ENCODE results near the gene CDC40.
"Not testable (repeated sequence)": the region's sequence is repeated elsewhere in the genome, so short reads cannot be mapped to it uniquely, and the experiment has no call there.

The CDC40 gene

DNA sequence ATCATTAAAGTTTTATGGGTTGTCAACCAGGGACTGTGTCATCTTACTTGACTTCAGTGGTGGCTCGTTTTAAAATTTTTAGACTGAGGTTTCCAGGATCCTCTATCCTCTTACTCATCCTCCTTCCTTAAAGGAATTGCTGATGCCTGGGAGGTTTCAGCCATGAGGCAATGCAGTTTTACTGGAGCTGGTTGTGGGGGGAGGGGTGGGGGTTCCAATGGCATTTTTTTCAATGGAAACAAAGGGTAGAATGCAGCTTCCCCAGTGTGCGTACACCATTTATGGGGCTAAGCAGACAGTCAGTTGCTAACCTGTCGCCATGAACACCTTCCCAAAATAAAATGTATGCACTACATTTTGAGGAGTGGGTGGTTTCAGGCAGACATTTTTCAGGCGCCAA, 89.9 kb downstream of the CDC40 start:
- H3K36me3 ChIP-seq (ENCODE audit: insufficient read depth, low read length): no peaks in the 10 kb centered on the region

DNA sequence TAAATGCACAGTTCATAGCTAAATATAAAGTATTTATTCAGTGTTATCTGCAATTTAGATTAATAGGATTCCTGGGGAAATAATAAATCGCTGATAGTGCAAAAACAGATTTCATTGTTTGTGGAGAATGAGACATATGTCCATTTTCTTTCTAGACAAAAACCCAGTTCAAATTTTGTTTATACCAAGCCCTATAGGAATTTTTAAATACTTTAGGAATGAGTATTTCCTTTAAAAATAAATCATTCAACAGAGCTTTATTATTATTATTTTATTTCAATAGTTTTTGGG, 91.5 kb downstream of the CDC40 start:
- Histone ChIP-seq H3K27me3 (ENCODE audit: insufficient read depth, low read length) (no peaks in the 10 kb centered on the region), H3K9me3 (ENCODE audit: insufficient read depth, low read depth, low read length) (no peaks in the 10 kb centered on the region; the same call in 1 of the 2 replicates), H3K4me1 (ENCODE audit: insufficient read depth, low read length) (peaks cover 21% of the 10 kb centered on the region), H3K27ac (ENCODE audit: low read depth, low read length) (no peak overlapping the region), H3K9ac (ENCODE audit: low read depth, low read length) (no peak overlapping the region), H3K36me3 (ENCODE audit: insufficient read depth, low read length) (no peaks in the 10 kb centered on the region), H3K4me3 (ENCODE audit: low read length) (no peak overlapping the region)
- no CpG with 5 or more reads among the region's 1 CpG for WGBS

More for the DNA sequence above, 89.9 kb downstream of the CDC40 start:
- peak overlapping the region; percentile 87 for H3K27ac ChIP-seq (ENCODE audit: low read depth, low read length)
- WGBS: 43% methylated on average over 4 of the region's 4 CpGs
- peak overlapping the region; percentile 65 for H3K9ac ChIP-seq (ENCODE audit: low read depth, low read length)
- H3K27me3 ChIP-seq (ENCODE audit: insufficient read depth, low read length): no peaks in the 10 kb centered on the region
- H3K4me1 ChIP-seq (ENCODE audit: insufficient read depth, low read length): peaks cover 16% of the 10 kb centered on the region
- peak overlapping the region; percentile 29; the same call in 1 of the 2 replicates for H3K4me3 ChIP-seq (ENCODE audit: low read length)
- H3K9me3 ChIP-seq (ENCODE audit: insufficient read depth, low read depth, low read length): no peaks in the 10 kb centered on the region; the same call in 1 of the 2 replicates

DNA sequence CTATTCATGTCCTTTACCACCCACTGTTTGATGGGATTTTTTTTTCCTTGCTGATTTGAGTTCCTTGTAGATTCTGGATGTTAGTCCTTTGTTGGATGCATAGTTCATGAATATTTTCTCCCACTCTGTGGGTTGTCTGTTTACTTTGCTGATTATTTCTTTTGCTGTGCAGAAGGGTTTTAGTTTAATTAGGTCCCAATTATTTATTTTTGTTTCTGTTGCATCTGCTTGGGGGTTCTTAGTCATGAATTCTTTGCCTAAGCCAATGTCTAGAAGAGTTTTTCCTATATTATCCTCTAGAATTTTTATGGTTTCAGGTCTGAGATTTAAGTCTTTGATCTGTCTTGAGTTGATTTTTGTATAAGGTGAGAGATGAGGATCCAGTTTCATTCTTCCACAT, 92.6 kb downstream of the CDC40 start:
- not testable (repeated sequence) for H3K36me3 ChIP-seq (ENCODE audit: insufficient read depth, low read length); H3K9me3 ChIP-seq (ENCODE audit: insufficient read depth, low read depth, low read length); H3K9ac ChIP-seq (ENCODE audit: low read depth, low read length); H3K27ac ChIP-seq (ENCODE audit: low read depth, low read length); H3K27me3 ChIP-seq (ENCODE audit: insufficient read depth, low read length); H3K4me3 ChIP-seq (ENCODE audit: low read length)
- H3K4me1 ChIP-seq (ENCODE audit: insufficient read depth, low read length): peaks cover 24% of the 10 kb centered on the region

DNA sequence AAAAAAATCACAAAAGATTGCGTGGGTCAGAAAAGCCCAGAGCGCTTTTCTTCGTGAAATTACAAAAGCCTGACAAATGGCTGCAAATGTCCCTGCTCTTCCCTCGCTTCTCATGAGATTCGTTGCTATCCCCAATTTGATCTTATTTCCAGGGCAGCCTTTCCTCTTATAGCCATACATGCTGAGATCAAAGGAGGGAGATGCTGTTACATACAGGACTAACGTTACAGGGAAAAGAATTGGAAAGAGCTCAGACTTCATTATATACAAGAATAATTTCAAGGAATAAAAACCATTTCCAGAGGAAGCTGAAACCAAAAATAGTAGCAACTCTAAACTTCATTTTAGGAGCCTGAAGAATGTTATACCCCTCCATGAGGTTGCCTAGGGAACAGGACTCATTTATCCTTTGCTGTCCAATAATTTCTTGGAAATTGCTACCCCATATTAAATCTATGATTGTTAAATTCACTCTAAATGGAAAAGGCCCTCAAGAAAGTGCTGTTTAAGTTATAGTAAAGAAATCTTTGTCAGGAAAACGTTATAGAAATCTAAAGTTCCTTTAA, 97.0 kb downstream of the CDC40 start:
- no peak overlapping the region for H3K27ac ChIP-seq (ENCODE audit: low read depth, low read length)
- 65% methylated on average over 6 of the region's 7 CpGs for WGBS
- no peaks in the 10 kb centered on the region for H3K27me3 ChIP-seq (ENCODE audit: insufficient read depth, low read length)
- H3K9me3 ChIP-seq (ENCODE audit: insufficient read depth, low read depth, low read length): no peaks in the 10 kb centered on the region
- H3K4me3 ChIP-seq (ENCODE audit: low read length): no peak overlapping the region
- H3K9ac ChIP-seq (ENCODE audit: low read depth, low read length): no peak overlapping the region
- H3K4me1 ChIP-seq (ENCODE audit: insufficient read depth, low read length): 0 out of 2 replicates have a peak, but pooled peaks cover 8% of the 10 kb centered on the region
- H3K36me3 ChIP-seq (ENCODE audit: insufficient read depth, low read length): no peaks in the 10 kb centered on the region

All from HUES64 (cell line).